Measurements from ENCODE around the gene MALT1. TPM values are rescaled to one million over a fixed set of nuclear protein-coding genes. Genes with fewer than 3 reads are reported as not detected.
"Not testable (repeated sequence)": the region's sequence is repeated elsewhere in the genome, so short reads cannot be mapped to it uniquely, and the experiment has no call there.

MALT1 gene
- total and polyA plus RNA-seq, 2 donors, result 8.1 to 48.5 TPM

DNA sequence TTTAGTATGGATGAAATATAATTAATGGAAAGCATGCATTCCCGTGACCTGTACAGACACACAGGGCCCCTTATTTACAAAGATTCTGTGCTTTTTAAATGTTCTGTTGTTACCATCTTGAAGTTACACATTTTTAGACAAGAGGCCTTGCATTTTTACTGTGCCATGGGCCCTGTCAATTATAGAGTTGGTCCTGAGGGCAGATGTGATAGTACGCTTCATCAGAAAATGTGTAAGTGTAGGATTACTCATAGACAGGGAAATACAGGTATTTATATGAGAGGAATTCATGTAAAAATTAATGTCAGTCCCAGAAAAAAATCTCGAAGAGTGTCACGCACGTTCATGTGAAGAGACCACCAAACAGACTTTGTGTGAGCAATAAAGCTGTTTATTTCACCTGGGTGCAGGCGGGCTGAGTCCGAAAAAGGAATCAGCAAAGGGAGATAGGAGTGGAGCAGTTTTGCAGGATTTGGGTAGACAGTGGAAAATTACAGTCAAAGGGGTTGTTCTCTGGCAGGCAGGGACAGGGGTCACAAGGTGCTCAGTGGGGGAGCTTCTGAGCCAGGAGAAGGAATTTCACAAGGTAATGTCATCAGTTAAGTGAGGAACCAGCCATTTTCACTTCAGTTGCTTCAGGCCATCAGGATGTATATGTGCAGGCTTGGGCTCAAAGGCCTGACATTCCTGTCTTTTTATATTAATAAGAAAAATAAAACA is 30.2 kb upstream of the MALT1 start:
- H3K4me1 ChIP-seq (ENCODE audit: insufficient read depth), result no peaks in the 10 kb centered on the region
- H3K27ac ChIP-seq (ENCODE audit: low read depth), result no peak overlapping the region
- no peak overlapping the region for H3K4me3 ChIP-seq (ENCODE audit: low read depth, low read length)
- no peaks in the 10 kb centered on the region for H3K36me3 ChIP-seq (ENCODE audit: insufficient read depth)
- DNase-seq (ENCODE audit: extremely low spot score), result no peak
- WGBS, result 90% methylated on average over 7 of the region's 7 CpGs

DNA sequence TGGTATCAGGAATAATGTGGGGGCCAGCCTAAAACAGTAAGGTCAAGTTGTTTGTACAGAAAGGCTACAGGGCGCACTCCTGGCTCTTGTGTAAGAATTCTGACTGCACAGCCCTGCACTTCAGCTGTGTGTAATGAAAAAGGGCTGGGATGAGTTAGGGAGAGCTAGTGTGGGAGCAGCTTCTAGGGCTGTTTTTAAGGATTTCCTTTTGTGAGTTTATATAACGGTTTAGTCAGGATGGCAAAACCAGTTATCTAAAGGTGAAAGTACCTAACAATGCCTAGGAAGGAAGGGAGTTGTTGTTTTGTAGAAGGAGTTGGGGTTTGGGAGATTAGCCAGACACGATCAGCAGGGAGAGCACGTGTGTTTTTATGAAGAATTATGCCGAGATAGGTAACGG is 27.7 kb upstream of the MALT1 start:
- not testable (repeated sequence) for H3K4me1 ChIP-seq (ENCODE audit: insufficient read depth); H3K27ac ChIP-seq (ENCODE audit: low read depth); DNase-seq (ENCODE audit: extremely low spot score); H3K36me3 ChIP-seq (ENCODE audit: insufficient read depth); H3K4me3 ChIP-seq (ENCODE audit: low read depth, low read length)
- 88% methylated on average over 6 of the region's 6 CpGs for WGBS

GRCh38 chr18:58645398-58645797 is 25.9 kb upstream of the MALT1 start:
- 71% methylated on average over 5 of the region's 5 CpGs for WGBS
- no peak for DNase-seq (ENCODE audit: extremely low spot score)

GRCh38 chr18:58646334-58646862 is 24.9 kb upstream of the MALT1 start:
- DNase-seq (ENCODE audit: extremely low spot score), result no peak
- no peaks in the 10 kb centered on the region for H3K36me3 ChIP-seq (ENCODE audit: insufficient read depth)
- no peaks in the 10 kb centered on the region for H3K4me1 ChIP-seq (ENCODE audit: insufficient read depth)
- no peak overlapping the region for H3K27ac ChIP-seq (ENCODE audit: low read depth)
- WGBS, result 90% methylated on average over 4 of the region's 4 CpGs
- H3K4me3 ChIP-seq (ENCODE audit: low read depth, low read length), result no peak overlapping the region

More at GRCh38 chr18:58645398-58645797, 25.9 kb upstream of the MALT1 start:
- H3K27ac ChIP-seq (ENCODE audit: low read depth), result no peak overlapping the region
- no peaks in the 10 kb centered on the region for H3K4me1 ChIP-seq (ENCODE audit: insufficient read depth)
- H3K4me3 ChIP-seq (ENCODE audit: low read depth, low read length), result no peak overlapping the region
- no peaks in the 10 kb centered on the region for H3K36me3 ChIP-seq (ENCODE audit: insufficient read depth)

DNA sequence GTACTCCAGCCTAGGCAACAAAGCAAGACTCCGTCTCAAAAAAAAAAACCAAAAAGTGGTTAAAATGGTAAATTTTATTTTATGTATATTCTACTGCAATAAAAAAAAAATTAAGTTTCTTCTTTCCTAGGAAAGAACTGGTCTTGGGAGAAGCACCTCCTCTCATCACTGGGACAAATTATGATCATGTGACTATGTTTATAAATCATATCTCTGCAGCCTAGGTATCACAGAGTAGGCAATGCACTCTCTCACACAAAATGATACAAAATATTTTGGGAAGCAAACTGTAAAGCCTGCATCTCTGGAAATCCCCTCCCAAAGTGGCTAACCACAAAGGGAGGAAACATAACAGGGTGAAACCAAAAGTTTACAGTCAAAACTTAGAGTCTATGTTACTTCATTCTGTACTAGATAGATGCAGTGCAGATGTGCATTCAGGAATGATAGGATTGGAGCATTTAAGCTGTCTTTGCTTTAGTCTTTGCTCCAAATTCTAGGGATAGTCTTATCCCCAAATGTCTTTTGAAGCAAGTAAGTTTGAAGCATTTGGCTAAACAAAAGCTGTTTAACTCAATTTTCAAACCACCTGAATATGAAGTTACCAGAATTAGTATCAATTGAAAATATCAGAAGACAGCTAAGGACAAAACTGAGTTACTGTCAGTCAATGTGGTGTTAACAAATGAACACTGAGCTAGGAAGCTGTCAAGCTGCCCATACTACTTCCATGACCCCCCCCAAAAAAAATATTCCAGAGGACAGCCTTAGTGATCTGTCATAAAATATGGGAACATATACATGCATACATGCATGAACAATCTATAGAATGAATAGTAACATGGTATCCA is 21.1 kb upstream of the MALT1 start:
- Histone ChIP-seq H3K4me1 (ENCODE audit: insufficient read depth) (no peaks in the 10 kb centered on the region), H3K27ac (ENCODE audit: low read depth) (no peak overlapping the region), H3K36me3 (ENCODE audit: insufficient read depth) (no peaks in the 10 kb centered on the region), H3K4me3 (ENCODE audit: low read depth, low read length) (no peak overlapping the region)
- DNase-seq (ENCODE audit: extremely low spot score), result no peak
- 89% methylated on average over 1 of the region's 1 CpG for WGBS

DNA sequence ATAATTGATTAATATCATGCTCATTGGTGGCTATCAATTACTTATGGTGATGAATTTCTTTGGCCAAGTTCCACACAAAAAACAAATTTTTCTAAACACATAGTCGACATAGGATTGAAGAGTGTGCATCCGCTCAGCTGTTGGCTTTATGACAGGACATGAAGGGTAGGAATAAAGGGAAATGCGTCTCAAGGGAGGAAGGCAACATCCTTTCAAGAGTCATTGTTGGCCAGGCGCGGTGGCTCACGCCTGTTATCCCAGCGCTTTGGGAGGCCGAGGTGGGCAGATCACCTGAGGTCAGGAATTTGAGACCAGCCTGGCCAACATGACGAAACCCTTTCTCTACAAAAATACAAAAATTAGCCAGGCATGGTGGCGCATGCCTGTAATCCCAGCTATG is 20.4 kb upstream of the MALT1 start:
- not testable (repeated sequence) for DNase-seq (ENCODE audit: extremely low spot score); H3K27ac ChIP-seq (ENCODE audit: low read depth); H3K4me1 ChIP-seq (ENCODE audit: insufficient read depth); H3K4me3 ChIP-seq (ENCODE audit: low read depth, low read length); H3K36me3 ChIP-seq (ENCODE audit: insufficient read depth)
- 89% methylated on average over 10 of the region's 10 CpGs for WGBS

DNA sequence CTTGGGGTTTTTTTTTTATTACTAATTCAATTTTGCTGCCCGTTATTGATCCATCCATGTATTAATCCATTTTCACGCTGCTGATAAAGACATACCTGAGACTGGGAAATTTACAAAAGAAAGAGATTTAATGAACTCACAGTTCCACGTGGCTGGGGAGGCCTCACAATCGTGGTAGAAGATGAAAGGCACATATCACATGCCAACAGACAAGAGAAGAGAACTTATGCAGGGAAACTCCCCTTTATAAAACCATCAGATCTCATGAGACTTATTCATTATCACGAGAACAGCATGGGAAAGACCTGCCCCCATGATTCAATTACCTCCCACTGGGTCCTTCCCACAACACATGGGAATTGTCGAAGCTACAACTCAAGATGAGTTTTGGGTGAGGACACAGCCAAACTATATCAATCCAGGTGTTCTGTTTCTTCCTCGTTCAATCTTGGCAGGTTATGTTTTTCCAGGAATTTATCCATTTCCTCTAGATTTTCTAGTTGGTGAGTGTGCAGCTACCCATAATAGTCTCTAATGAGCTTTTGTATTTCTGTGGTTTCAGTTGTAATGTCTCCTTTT is 18.0 kb upstream of the MALT1 start:
- not testable (repeated sequence) for H3K4me1 ChIP-seq (ENCODE audit: insufficient read depth); H3K27ac ChIP-seq (ENCODE audit: low read depth); H3K4me3 ChIP-seq (ENCODE audit: low read depth, low read length); H3K36me3 ChIP-seq (ENCODE audit: insufficient read depth); DNase-seq (ENCODE audit: extremely low spot score)
- 84% methylated on average over 7 of the region's 7 CpGs for WGBS

- Histone ChIP-seq H3K36me3 (ENCODE audit: insufficient read depth) (no peaks in the 10 kb centered on the region), H3K4me1 (ENCODE audit: insufficient read depth) (no peaks in the 10 kb centered on the region), H3K4me3 (ENCODE audit: low read depth, low read length) (no peak overlapping the region), H3K27ac (ENCODE audit: low read depth) (no peak overlapping the region)
- 45% methylated on average over 3 of the region's 3 CpGs for WGBS
- no peak for DNase-seq (ENCODE audit: extremely low spot score)
Observed at GRCh38 chr18:58653814-58654509, 17.3 kb upstream of the MALT1 start.

GRCh38 chr18:58654896-58655614 is 16.2 kb upstream of the MALT1 start:
- 92% methylated on average over 6 of the region's 6 CpGs for WGBS
- no peak overlapping the region for H3K4me3 ChIP-seq (ENCODE audit: low read depth, low read length)
- DNase-seq (ENCODE audit: extremely low spot score), result no peak

DNA sequence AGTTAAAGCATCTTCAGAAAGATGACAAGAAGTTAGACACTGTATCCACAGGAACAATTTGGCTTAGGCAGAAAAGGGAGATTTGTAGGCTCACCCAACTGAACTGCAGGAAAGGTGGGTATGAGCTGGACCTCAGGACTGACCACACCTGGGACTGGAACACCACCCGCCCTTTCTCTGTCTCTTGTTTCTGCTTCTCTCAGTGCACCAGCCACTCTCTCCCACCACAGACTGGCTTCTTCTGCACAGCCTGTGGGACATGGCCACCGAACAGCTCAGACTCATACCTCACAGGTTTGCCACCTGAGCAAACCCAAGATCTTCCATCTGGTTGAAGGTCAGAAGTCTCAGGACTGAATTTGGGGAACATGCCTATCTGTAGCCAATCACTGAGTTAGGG is 14.2 kb upstream of the MALT1 start:
- Histone ChIP-seq H3K36me3 (ENCODE audit: insufficient read depth) (no peaks in the 10 kb centered on the region), H3K27ac (ENCODE audit: low read depth) (no peak overlapping the region)

More at GRCh38 chr18:58654896-58655614, 16.2 kb upstream of the MALT1 start:
- no peaks in the 10 kb centered on the region for H3K4me1 ChIP-seq (ENCODE audit: insufficient read depth)
- H3K36me3 ChIP-seq (ENCODE audit: insufficient read depth), result no peaks in the 10 kb centered on the region
- H3K27ac ChIP-seq (ENCODE audit: low read depth), result no peak overlapping the region

GRCh38 chr18:58657494-58657893 is 13.8 kb upstream of the MALT1 start:
- H3K4me1 ChIP-seq (ENCODE audit: insufficient read depth), result no peaks in the 10 kb centered on the region
- no peak overlapping the region for H3K27ac ChIP-seq (ENCODE audit: low read depth)
- no peak for DNase-seq (ENCODE audit: extremely low spot score)
- WGBS, result 96% methylated on average over 1 of the region's 1 CpG
- no peak overlapping the region for H3K4me3 ChIP-seq (ENCODE audit: low read depth, low read length)
- no peaks in the 10 kb centered on the region for H3K36me3 ChIP-seq (ENCODE audit: insufficient read depth)

More for the DNA sequence above, 14.2 kb upstream of the MALT1 start:
- no peak for DNase-seq (ENCODE audit: extremely low spot score)
- Histone ChIP-seq H3K4me3 (ENCODE audit: low read depth, low read length) (no peak overlapping the region), H3K4me1 (ENCODE audit: insufficient read depth) (no peaks in the 10 kb centered on the region)
- WGBS, result 97% methylated on average over 2 of the region's 2 CpGs

GRCh38 chr18:58659691-58660090 is 11.6 kb upstream of the MALT1 start:
- H3K4me3 ChIP-seq (ENCODE audit: low read depth, low read length), result no peak overlapping the region
- H3K27ac ChIP-seq (ENCODE audit: low read depth), result no peak overlapping the region
- no peaks in the 10 kb centered on the region for H3K36me3 ChIP-seq (ENCODE audit: insufficient read depth)
- 97% methylated on average over 4 of the region's 4 CpGs for WGBS
- no peak for DNase-seq (ENCODE audit: extremely low spot score)
- H3K4me1 ChIP-seq (ENCODE audit: insufficient read depth), result no peaks in the 10 kb centered on the region

DNA sequence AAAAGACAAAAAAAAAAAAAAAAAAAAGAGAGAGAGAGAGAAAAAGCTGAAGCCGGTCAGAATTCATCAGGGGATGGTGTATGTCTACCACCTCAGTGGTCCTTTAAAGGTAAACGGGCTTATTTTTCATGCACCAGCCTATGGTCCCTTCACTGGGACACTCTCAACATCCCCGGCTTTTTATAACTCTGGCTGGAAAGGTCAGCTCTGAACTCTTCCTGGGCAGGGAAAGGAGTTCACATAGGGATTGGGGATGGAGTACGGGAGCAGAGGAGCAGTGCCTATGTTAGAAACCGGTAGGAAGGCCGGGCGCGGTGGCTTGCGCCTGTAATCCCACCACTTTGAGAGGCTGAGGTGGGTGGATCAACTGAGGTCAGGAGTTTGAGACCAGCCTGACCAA is 10.3 kb upstream of the MALT1 start:
- Histone ChIP-seq H3K27ac (ENCODE audit: low read depth) (no peak overlapping the region), H3K36me3 (ENCODE audit: insufficient read depth) (no peaks in the 10 kb centered on the region), H3K4me3 (ENCODE audit: low read depth, low read length) (no peak overlapping the region), H3K4me1 (ENCODE audit: insufficient read depth) (no peaks in the 10 kb centered on the region)
- 97% methylated on average over 9 of the region's 9 CpGs for WGBS
- no peak for DNase-seq (ENCODE audit: extremely low spot score)
